Fibroblast of skin of left quadriceps (primary cell): ENCODE measurements around the gene NOL6.
"Not testable (repeated sequence)": the region's sequence is repeated elsewhere in the genome, so short reads cannot be mapped to it uniquely, and the experiment has no call there.

ENCODE experiments used
- DNase-seq, 2 experiments: peaks; one replicate each; pipeline ENCODE4 v3.0.0-alpha.2; 2013; ENCODE audit warnings: low read depth in 2 of 2

NOL6 gene

GRCh38 chr9:33471361-33471760, 2.4 kb downstream of the NOL6 start:
- no peak for DNase-seq

- DNase-seq = no peak
Observed at GRCh38 chr9:33469891-33470290, 3.8 kb downstream of the NOL6 start.

- no peak for DNase-seq
Observed at GRCh38 chr9:33468797-33469621, 4.7 kb downstream of the NOL6 start.

- DNase-seq = no peak
Observed at GRCh38 chr9:33468215-33468730, 5.5 kb downstream of the NOL6 start.

- no peak for DNase-seq
Observed at GRCh38 chr9:33467526-33467925, 6.2 kb downstream of the NOL6 start.

- DNase-seq = no peak
Observed at GRCh38 chr9:33466565-33467495, 6.9 kb downstream of the NOL6 start.

- DNase-seq = no peak
Observed at GRCh38 chr9:33465596-33466564, 7.8 kb downstream of the NOL6 start.

GRCh38 chr9:33465096-33465495, 8.6 kb downstream of the NOL6 start:
- no peak for DNase-seq

GRCh38 chr9:33464045-33464636, 9.6 kb downstream of the NOL6 start:
- DNase-seq = no peak

GRCh38 chr9:33463151-33463550, 10.6 kb downstream of the NOL6 start:
- DNase-seq = no peak

- no peak for DNase-seq
Observed at GRCh38 chr9:33461492-33461891, 12.2 kb downstream of the NOL6 start.

GRCh38 chr9:33460854-33461253, 12.9 kb downstream of the NOL6 start:
- no peak for DNase-seq

- DNase-seq = no peak
Observed at GRCh38 chr9:33459115-33459514, 14.6 kb downstream of the NOL6 start.

- no peak for DNase-seq
Observed at GRCh38 chr9:33458444-33458843, 15.3 kb downstream of the NOL6 start.

GRCh38 chr9:33455945-33456344, 17.8 kb downstream of the NOL6 start:
- DNase-seq = no peak

- not testable (repeated sequence) for DNase-seq
Observed at GRCh38 chr9:33455456-33455855, 18.3 kb downstream of the NOL6 start.

- not testable (repeated sequence) for DNase-seq
Observed at GRCh38 chr9:33454661-33455026, 19.1 kb downstream of the NOL6 start.

GRCh38 chr9:33453999-33454660, 19.6 kb downstream of the NOL6 start:
- no peak for DNase-seq

- no peak for DNase-seq
Observed at GRCh38 chr9:33453286-33453860, 20.4 kb downstream of the NOL6 start.

GRCh38 chr9:33452828-33453271, 20.9 kb downstream of the NOL6 start:
- peak; percentile 57 to 62 for DNase-seq
